Hepatocyte (in vitro differentiated cells): ENCODE measurements around the gene ERFE.

ENCODE experiments used
- EZH2 ChIP-seq: fragments of 200-600 bp; sonication (generic); IDR thresholded peaks from 2 replicates; pipeline ENCODE4 v1.6.1; 2016; ENCODE audit warnings: antibody characterized with exemption, mild to moderate bottlenecking, borderline replicate concordance
- EZH2phosphoT487 ChIP-seq: fragments of 200-600 bp; sonication (generic); IDR thresholded peaks from one replicate; pipeline ENCODE4 v1.6.1; 2018; ENCODE audit warnings: antibody characterized with exemption, mild to moderate bottlenecking, low read depth, moderate library complexity; ENCODE audit not compliant: unreplicated experiment, severe bottlenecking
- TF ChIP-seq, protein P1 (sequence below): fragments of 200-600 bp; sonication (generic); IDR thresholded peaks from 2 replicates; pipeline ENCODE4 v1.5.1; 2016; ENCODE audit warnings: antibody characterized with exemption, mild to moderate bottlenecking; ENCODE audit not compliant: poor library complexity

DNA sequence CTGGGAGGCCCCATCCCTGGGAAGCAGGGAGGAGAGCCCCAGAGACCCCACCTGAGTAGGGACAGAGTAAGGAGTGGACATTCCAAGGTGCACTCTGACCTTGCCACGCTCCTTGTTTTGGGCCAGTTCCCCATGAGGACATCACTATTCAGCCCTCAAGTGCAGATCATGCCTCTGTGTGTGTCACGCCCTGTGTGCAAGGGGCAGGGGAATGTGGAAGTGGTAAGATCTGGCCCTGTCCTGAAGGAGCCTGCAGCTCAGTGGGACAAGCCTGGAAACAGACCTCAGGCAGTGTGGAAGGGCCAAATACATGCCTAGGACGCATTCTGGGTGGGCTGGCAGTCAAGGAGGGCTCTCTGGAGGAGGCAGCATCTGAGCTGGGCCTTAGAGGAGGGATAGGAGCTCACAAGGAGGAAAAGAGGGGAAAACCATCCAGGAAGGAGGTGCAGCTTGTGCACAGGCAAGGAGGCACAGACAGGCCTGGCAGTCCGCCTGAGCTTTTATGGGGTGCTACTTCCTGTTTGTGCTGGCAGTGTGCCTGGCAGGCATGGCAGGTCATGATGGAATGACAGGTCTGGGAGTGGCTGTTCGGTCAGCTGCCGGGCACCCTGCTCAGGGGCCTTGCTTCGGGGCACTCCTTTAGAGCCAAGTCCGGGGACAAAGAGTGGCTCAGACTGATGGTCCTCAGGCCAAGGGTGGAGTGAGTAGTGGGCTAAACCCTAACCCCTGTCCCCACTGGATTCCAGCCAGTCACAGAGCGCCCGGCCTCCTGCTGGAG, 17.0 kb upstream of the ERFE start:
- TF ChIP-seq, protein P1, sequence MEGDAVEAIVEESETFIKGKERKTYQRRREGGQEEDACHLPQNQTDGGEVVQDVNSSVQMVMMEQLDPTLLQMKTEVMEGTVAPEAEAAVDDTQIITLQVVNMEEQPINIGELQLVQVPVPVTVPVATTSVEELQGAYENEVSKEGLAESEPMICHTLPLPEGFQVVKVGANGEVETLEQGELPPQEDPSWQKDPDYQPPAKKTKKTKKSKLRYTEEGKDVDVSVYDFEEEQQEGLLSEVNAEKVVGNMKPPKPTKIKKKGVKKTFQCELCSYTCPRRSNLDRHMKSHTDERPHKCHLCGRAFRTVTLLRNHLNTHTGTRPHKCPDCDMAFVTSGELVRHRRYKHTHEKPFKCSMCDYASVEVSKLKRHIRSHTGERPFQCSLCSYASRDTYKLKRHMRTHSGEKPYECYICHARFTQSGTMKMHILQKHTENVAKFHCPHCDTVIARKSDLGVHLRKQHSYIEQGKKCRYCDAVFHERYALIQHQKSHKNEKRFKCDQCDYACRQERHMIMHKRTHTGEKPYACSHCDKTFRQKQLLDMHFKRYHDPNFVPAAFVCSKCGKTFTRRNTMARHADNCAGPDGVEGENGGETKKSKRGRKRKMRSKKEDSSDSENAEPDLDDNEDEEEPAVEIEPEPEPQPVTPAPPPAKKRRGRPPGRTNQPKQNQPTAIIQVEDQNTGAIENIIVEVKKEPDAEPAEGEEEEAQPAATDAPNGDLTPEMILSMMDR, result no peak
- TF ChIP-seq EZH2phosphoT487 (no peak), EZH2 (no peak)
